Femur (tissue), 1 donor: ENCODE results near the gene PYGO2.

Experiments used
- DNase-seq: peaks from one replicate; pipeline ENCODE4 v3.0.0-alpha.2; 2017

PYGO2 gene

GRCh38 chr1:154959426-154959780 is 2.2 kb downstream of the PYGO2 start:
- no peak for DNase-seq

- no peak for DNase-seq
Measured at GRCh38 chr1:154958681-154959425, 2.7 kb downstream of the PYGO2 start.

- no peak for DNase-seq
Measured at GRCh38 chr1:154958036-154958435, 3.5 kb downstream of the PYGO2 start.

GRCh38 chr1:154957091-154957657 is 4.4 kb downstream of the PYGO2 start:
- no peak for DNase-seq

GRCh38 chr1:154956544-154956941 is 5.0 kb downstream of the PYGO2 start:
- peak; percentile 72 for DNase-seq

GRCh38 chr1:154955718-154956543 is 5.7 kb downstream of the PYGO2 start, which contains the start of gene PBXIP1:
Gene PBXIP1 (minus strand): TSS chr1:154956099. CDS start chr1:154953721, 2,378 bp downstream.
- peak; percentile 95 for DNase-seq

GRCh38 chr1:154955039-154955717 is 6.4 kb downstream of the PYGO2 start:
- DNase-seq: peak; percentile 80

- DNase-seq: no peak
Measured at GRCh38 chr1:154954541-154954940, 7.0 kb downstream of the PYGO2 start.

- no peak for DNase-seq
Measured at GRCh38 chr1:154953611-154954038, 8.0 kb downstream of the PYGO2 start.

GRCh38 chr1:154952664-154953063 is 8.9 kb downstream of the PYGO2 start:
- DNase-seq: no peak

- no peak for DNase-seq
Measured at GRCh38 chr1:154951901-154952657, 9.5 kb downstream of the PYGO2 start.

- no peak for DNase-seq
Measured at GRCh38 chr1:154948079-154948478, 13.5 kb downstream of the PYGO2 start.

GRCh38 chr1:154945962-154946850 is 15.4 kb downstream of the PYGO2 start:
- no peak for DNase-seq

GRCh38 chr1:154945160-154945961 is 16.2 kb downstream of the PYGO2 start:
- DNase-seq: no peak

- no peak for DNase-seq
Measured at GRCh38 chr1:154944401-154945159, 17.0 kb downstream of the PYGO2 start.

GRCh38 chr1:154943649-154944400 is 17.8 kb downstream of the PYGO2 start:
- no peak for DNase-seq

GRCh38 chr1:154941333-154942013 is 20.1 kb downstream of the PYGO2 start:
- DNase-seq: no peak

- no peak for DNase-seq
Measured at GRCh38 chr1:154940651-154941194, 20.9 kb downstream of the PYGO2 start.
